Measurements from ENCODE around the gene MST1R. TPM values are rescaled to one million over a fixed set of nuclear protein-coding genes. Genes with fewer than 3 reads are reported as not detected.
A peak's percentile ranks its signal among the peaks of the same experiment; 100 is the strongest.

The MST1R gene
- total RNA-seq, 2 donors from 2014 or later, result 1.2 to 4.2 TPM

DNA sequence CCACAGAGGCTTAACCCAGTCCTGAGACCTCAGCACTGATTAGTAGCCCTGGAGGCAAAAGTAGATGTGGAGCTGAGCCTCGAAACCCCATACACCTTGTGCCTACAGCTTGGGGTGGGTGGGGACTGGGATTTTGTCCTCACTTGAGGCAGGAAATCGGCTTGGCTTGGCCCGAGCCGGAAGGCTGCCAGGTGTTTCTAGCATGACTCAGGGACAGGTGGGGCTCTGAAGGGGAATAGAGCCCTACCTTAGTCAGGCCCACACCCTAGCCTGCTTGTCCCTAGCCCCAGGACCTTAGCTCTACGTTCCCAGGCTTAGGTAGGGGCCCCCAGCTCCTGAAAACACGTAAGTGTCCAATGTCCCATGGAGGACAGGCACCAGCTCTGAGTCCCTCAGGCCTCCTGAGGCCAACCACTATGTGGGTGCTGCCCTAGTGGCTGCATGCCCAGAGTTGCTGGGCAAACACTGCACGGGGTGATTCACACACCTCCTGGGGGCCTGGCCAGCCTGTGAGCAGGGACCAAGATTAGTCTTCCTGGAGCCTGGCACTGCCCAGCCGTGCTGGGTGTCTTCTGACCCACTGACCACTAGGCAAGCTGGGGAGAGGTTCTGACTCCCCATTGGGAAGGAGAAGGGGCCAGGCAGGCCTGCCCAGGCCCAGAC lies 3.1 kb downstream of the MST1R start:
- H3K4me1 ChIP-seq, result peaks cover 0 to 39% of the 10 kb centered on the region in 2 donors
- DNase-seq (ENCODE audit: low spot score), result no peak
- H3K9me3 ChIP-seq, result no peaks in the 10 kb centered on the region
- no peak for TF ChIP-seq CTCF (IDR thresholded peaks at IDR 0.05)
- no peak overlapping the region for H3K4me3 ChIP-seq
- no peaks in the 10 kb centered on the region for H3K27me3 ChIP-seq
- peak overlapping the region in 1 of 2 donors; percentile 42 for H3K27ac ChIP-seq
- no peaks in the 10 kb centered on the region for H3K36me3 ChIP-seq

GRCh38 chr3:49899815-49900214 lies 3.9 kb downstream of the MST1R start:
- TF ChIP-seq CTCF (IDR thresholded peaks at IDR 0.05), result peak in 1 of 2 donors; percentile 35
- no peak overlapping the region for H3K27ac ChIP-seq
- no peaks in the 10 kb centered on the region for H3K9me3 ChIP-seq
- H3K36me3 ChIP-seq, result no peaks in the 10 kb centered on the region
- peaks cover 0 to 34% of the 10 kb centered on the region in 2 donors for H3K4me1 ChIP-seq
- no peak overlapping the region for H3K4me3 ChIP-seq
- no peaks in the 10 kb centered on the region for H3K27me3 ChIP-seq
- DNase-seq (ENCODE audit: low spot score), result no peak

DNA sequence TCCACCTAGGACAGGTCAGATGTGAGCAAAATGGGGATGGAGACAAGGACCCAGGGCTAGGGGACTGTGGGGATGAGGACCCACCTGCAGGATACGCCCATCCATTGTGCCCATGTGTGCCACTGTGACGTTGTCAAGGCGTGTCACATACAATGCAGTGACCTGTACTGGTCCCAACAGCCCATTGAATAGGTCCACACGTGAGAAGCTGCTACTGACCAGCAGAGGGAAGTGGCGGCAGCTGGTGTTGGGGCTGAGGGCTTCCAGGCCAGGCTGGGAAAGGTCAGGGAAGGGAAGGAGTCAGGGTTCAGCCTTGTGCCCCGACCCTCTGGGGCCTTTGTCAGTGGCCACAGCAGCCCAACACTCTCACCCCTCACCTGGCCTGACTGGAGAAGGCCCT lies 4.7 kb downstream of the MST1R start:
- Histone ChIP-seq H3K27me3 (no peaks in the 10 kb centered on the region), H3K36me3 (no peaks in the 10 kb centered on the region), H3K9me3 (no peaks in the 10 kb centered on the region), H3K4me3 (no peak overlapping the region), H3K27ac (no peak overlapping the region), H3K4me1 (peaks cover 0 to 28% of the 10 kb centered on the region in 2 donors)
- TF ChIP-seq CTCF (IDR thresholded peaks at IDR 0.05), result no peak
- no peak for DNase-seq (ENCODE audit: low spot score)

DNA sequence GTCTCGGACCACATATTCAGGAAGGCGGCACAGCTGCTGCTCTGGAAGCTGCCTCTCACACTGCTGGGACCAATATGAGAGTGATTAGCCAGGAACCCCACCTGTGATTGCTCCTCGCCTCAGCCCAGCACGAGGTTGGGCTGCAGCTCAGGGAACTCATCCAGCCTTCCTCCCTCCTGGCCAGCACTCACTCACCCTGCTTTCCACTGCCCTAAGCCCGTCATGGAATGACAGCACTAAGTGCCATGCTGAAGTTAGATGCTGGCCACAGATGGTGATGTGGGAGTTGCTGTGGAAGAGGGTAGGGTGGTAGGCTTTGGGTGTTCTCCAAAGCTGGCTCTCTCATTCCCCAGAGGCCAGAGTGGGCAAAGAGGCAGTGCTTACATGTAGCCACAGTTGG lies 7.3 kb downstream of the MST1R start:
- no peak for DNase-seq (ENCODE audit: low spot score)
- no peaks in the 10 kb centered on the region for H3K27me3 ChIP-seq
- H3K9me3 ChIP-seq, result no peaks in the 10 kb centered on the region
- peaks cover 0 to 13% of the 10 kb centered on the region in 2 donors for H3K4me1 ChIP-seq
- TF ChIP-seq CTCF (IDR thresholded peaks at IDR 0.05), result no peak
- no peak overlapping the region for H3K27ac ChIP-seq
- H3K36me3 ChIP-seq, result no peaks in the 10 kb centered on the region
- no peak overlapping the region for H3K4me3 ChIP-seq

DNA sequence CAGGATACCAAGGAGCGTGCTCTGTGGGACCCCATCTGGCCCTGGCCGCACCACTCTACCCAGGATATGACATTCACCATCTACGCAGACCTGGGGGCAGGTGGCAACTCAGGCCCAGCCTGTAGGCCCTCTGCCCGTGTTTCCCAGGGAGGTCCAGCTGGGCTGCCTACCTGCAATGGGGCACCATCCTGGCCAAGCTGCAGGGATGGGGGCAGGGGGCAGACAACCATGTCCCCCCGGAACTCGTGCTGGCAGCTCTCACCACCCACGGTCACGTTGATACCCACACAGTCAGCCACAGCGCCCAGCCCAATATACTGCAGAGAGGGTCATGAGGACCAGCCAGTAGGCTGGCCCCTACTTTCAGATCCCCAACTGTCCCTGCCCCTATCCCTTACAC lies 7.9 kb downstream of the MST1R start:
- no peak for TF ChIP-seq CTCF (IDR thresholded peaks at IDR 0.05)
- H3K4me3 ChIP-seq, result no peak overlapping the region
- no peak for DNase-seq (ENCODE audit: low spot score)
- H3K27ac ChIP-seq, result no peak overlapping the region
- H3K36me3 ChIP-seq, result no peaks in the 10 kb centered on the region
- H3K9me3 ChIP-seq, result no peaks in the 10 kb centered on the region
- H3K27me3 ChIP-seq, result no peaks in the 10 kb centered on the region
- peaks cover 0 to 7% of the 10 kb centered on the region in 2 donors for H3K4me1 ChIP-seq

GRCh38 chr3:49889296-49889695 lies 14.4 kb downstream of the MST1R start:
- no peak for DNase-seq (ENCODE audit: low spot score)
- Histone ChIP-seq H3K4me3 (no peak overlapping the region), H3K4me1 (no peaks in the 10 kb centered on the region), H3K27me3 (no peaks in the 10 kb centered on the region), H3K27ac (no peak overlapping the region), H3K9me3 (no peaks in the 10 kb centered on the region), H3K36me3 (no peaks in the 10 kb centered on the region)
- no peak for TF ChIP-seq CTCF (IDR thresholded peaks at IDR 0.05)

Data from right atrium auricular region (tissue), 2 donors.